ENCODE measurements around the gene FAM47E. TPM values are rescaled to one million over a fixed set of nuclear protein-coding genes. Genes with fewer than 3 reads are reported as not detected.

The FAM47E gene
- total RNA-seq, 2 experiments from 2014 or later = 0.34 to 0.74 TPM

DNA sequence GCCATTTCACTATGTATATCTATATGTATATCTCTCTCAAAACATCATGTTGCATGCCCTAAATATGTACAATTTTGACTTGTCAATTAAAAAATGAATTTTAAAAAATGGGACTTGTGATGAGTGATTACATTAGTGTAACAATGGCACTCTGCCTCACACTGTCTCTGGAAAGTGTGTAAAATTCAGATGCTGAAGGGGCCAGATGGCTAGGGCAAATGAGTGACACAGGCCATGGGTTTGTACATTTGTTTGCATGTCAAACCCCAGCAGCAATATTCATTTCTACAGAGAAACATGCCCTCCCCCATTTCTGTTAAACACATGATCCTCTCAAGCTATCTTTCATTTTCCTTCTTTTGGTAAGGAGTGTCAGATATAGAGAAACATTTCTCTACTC is 46.0 kb upstream of the FAM47E start:
- TF ChIP-seq, protein P1, sequence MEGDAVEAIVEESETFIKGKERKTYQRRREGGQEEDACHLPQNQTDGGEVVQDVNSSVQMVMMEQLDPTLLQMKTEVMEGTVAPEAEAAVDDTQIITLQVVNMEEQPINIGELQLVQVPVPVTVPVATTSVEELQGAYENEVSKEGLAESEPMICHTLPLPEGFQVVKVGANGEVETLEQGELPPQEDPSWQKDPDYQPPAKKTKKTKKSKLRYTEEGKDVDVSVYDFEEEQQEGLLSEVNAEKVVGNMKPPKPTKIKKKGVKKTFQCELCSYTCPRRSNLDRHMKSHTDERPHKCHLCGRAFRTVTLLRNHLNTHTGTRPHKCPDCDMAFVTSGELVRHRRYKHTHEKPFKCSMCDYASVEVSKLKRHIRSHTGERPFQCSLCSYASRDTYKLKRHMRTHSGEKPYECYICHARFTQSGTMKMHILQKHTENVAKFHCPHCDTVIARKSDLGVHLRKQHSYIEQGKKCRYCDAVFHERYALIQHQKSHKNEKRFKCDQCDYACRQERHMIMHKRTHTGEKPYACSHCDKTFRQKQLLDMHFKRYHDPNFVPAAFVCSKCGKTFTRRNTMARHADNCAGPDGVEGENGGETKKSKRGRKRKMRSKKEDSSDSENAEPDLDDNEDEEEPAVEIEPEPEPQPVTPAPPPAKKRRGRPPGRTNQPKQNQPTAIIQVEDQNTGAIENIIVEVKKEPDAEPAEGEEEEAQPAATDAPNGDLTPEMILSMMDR (IDR thresholded peaks at IDR 0.05) = no peak
- H3K4me3 ChIP-seq (ENCODE audit: low read length) = no peak overlapping the region
- H3K27me3 ChIP-seq (ENCODE audit: control insufficient read depth in 1 of 2, insufficient read depth in 2 of 2, low read length in 2 of 2) = no peaks in the 10 kb centered on the region
- peaks cover 13% of the 10 kb centered on the region for H3K4me1 ChIP-seq (ENCODE audit: insufficient read depth, low read length)
- Mint-ChIP-seq H3K27ac (no peak overlapping the region), H3K27me3 (no peaks in the 10 kb centered on the region), H3K4me3 (no peak overlapping the region), H3K4me1 (ENCODE audit: low read depth) (peaks cover 67% of the 10 kb centered on the region), H3K36me3 (ENCODE audit: low read depth) (peaks cover 12% of the 10 kb centered on the region), H3K9me3 (no peaks in the 10 kb centered on the region)
- intact Hi-C loops (cut with DNase I, micrococcal nuclease) = no loop called here
- H3K36me3 ChIP-seq (ENCODE audit: insufficient read depth, low read length) = no peaks in the 10 kb centered on the region
- no peak for ATAC-seq (ENCODE audit: poor library complexity)
- DNase-seq = no peak
- POLR2A ChIA-PET = no interaction called here
- no peak overlapping the region for H3K27ac ChIP-seq (ENCODE audit: low read depth in 1 of 2, low read length in 2 of 2)
- no peaks in the 10 kb centered on the region for H3K9me3 ChIP-seq (ENCODE audit: control insufficient read depth in 1 of 2, insufficient read depth in 1 of 2, low read length in 2 of 2)
- CTCF ChIA-PET = no interaction called here

GRCh38 chr4:76206222-76206942 is 45.1 kb upstream of the FAM47E start:
- DNase-seq (no peak), ATAC-seq (ENCODE audit: poor library complexity) (no peak)
- intact Hi-C loops (cut with DNase I, micrococcal nuclease) = no loop called here
- no peak overlapping the region for H3K4me3 ChIP-seq (ENCODE audit: low read length)
- no peak overlapping the region for H3K4me3 Mint-ChIP-seq
- POLR2A ChIA-PET = interaction anchor here (0.6 kb wide), 1 partner anchor 252 kb away, joined by 3 read pairs; no protein-coding TSS in a partner anchor
- no peak overlapping the region for H3K27ac Mint-ChIP-seq
- TF ChIP-seq, protein P1 (IDR thresholded peaks at IDR 0.05) = no peak
- H3K9me3 Mint-ChIP-seq = no peaks in the 10 kb centered on the region
- peaks cover 12% of the 10 kb centered on the region for H3K36me3 Mint-ChIP-seq (ENCODE audit: low read depth)
- peaks cover 67% of the 10 kb centered on the region for H3K4me1 Mint-ChIP-seq (ENCODE audit: low read depth)
- peaks cover 11% of the 10 kb centered on the region for H3K4me1 ChIP-seq (ENCODE audit: insufficient read depth, low read length)
- no peaks in the 10 kb centered on the region for H3K27me3 Mint-ChIP-seq
- H3K27me3 ChIP-seq (ENCODE audit: control insufficient read depth in 1 of 2, insufficient read depth in 2 of 2, low read length in 2 of 2) = no peaks in the 10 kb centered on the region
- no peaks in the 10 kb centered on the region for H3K9me3 ChIP-seq (ENCODE audit: control insufficient read depth in 1 of 2, insufficient read depth in 1 of 2, low read length in 2 of 2)
- no peak overlapping the region for H3K27ac ChIP-seq (ENCODE audit: low read depth in 1 of 2, low read length in 2 of 2)
- no peaks in the 10 kb centered on the region for H3K36me3 ChIP-seq (ENCODE audit: insufficient read depth, low read length)
- CTCF ChIA-PET = no interaction called here

- no peak overlapping the region for H3K4me3 Mint-ChIP-seq
- Histone ChIP-seq H3K27me3 (ENCODE audit: control insufficient read depth in 1 of 2, insufficient read depth in 2 of 2, low read length in 2 of 2) (no peaks in the 10 kb centered on the region), H3K4me1 (ENCODE audit: insufficient read depth, low read length) (peaks cover 23% of the 10 kb centered on the region), H3K27ac (ENCODE audit: low read depth in 1 of 2, low read length in 2 of 2) (no peak overlapping the region), H3K36me3 (ENCODE audit: insufficient read depth, low read length) (no peaks in the 10 kb centered on the region), H3K4me3 (ENCODE audit: low read length) (no peak overlapping the region), H3K9me3 (ENCODE audit: control insufficient read depth in 1 of 2, insufficient read depth in 1 of 2, low read length in 2 of 2) (no peaks in the 10 kb centered on the region)
- DNase-seq (no peak), ATAC-seq (ENCODE audit: poor library complexity) (no peak)
- TF ChIP-seq, protein P1 (IDR thresholded peaks at IDR 0.05) = no peak
- H3K27ac Mint-ChIP-seq = no peak overlapping the region
- no peaks in the 10 kb centered on the region for H3K27me3 Mint-ChIP-seq
- intact Hi-C loops (cut with DNase I, micrococcal nuclease) = no loop called here
- ChIA-PET POLR2A (no interaction called here), CTCF (no interaction called here)
- H3K9me3 Mint-ChIP-seq = no peaks in the 10 kb centered on the region
- H3K36me3 Mint-ChIP-seq (ENCODE audit: low read depth) = peaks cover 12% of the 10 kb centered on the region
- peaks cover 70% of the 10 kb centered on the region for H3K4me1 Mint-ChIP-seq (ENCODE audit: low read depth)
Measured at GRCh38 chr4:76207549-76207948, 44.0 kb upstream of the FAM47E start.

Data from CD4-positive, alpha-beta T cell (primary cell).